Panc1 (cell line): Measurements from ENCODE around the gene FKTN. TPM values are rescaled to one million over a fixed set of nuclear protein-coding genes. Genes with fewer than 3 reads are reported as not detected.

Experiments used
- ATAC-seq: fragments of 200-7000 bp; cut with Tn5 transposase; 2 replicates; pipeline ENCODE4 v1.9.1; 2020; ENCODE audit warnings: mild to moderate bottlenecking, moderate library complexity
- BruUV-seq: library from RNA; stranded (reverse); fragments of 400-500 nt; replicated peaks from 2 replicates; lab custom pipeline; 2021; lab: Mats Ljungman, UMichigan
- CTCF ChIA-PET: fragments of 300-600 bp; sonication (Branson Sonifier 250); formaldehyde crosslinking; loops from one replicate; lab custom pipeline; 2022; ENCODE audit warnings: antibody characterized with exemption; lab: Charles Lee
- POLR2A ChIA-PET: fragments of 300-600 bp; sonication (Branson Sonifier 250); formaldehyde crosslinking; loops from one replicate; lab custom pipeline; 2022; ENCODE audit warnings: antibody characterized with exemption; lab: Charles Lee
- DNase-seq: peaks from one replicate; pipeline ENCODE4 v3.0.0-alpha.2; 2010; ENCODE audit warnings: low read depth, low spot score
- H3K27ac ChIP-seq: 2 replicates; pipeline ENCODE4 v1.5.1; 2011; ENCODE audit warnings: mild to moderate bottlenecking, low read length, inconsistent platforms
- H3K27me3 ChIP-seq: fragments of 200-500 bp; sonication (Bioruptor generic); 2 replicates; pipeline ENCODE4 v1.6.0; 2014; ENCODE audit warnings: low read length, inconsistent platforms; ENCODE audit not compliant: control insufficient read depth, insufficient read depth
- H3K36me3 ChIP-seq: fragments of 200-500 bp; sonication (Bioruptor generic); 2 replicates; pipeline ENCODE4 v1.5.1; 2014; ENCODE audit warnings: inconsistent platforms, mild to moderate bottlenecking, low read length, moderate library complexity; ENCODE audit not compliant: control insufficient read depth, insufficient read depth
- H3K4me1 ChIP-seq: 2 replicates; pipeline ENCODE4 v1.5.1; 2011; ENCODE audit warnings: inconsistent platforms, mild to moderate bottlenecking, low read length, moderate library complexity; ENCODE audit not compliant: control insufficient read depth, insufficient read depth
- H3K4me3 ChIP-seq, 2 experiments: 2 replicates each; pipeline ENCODE4 v1.5.1; 2011 to 2012; ENCODE audit warnings: low read depth in 2 of 2, low read length in 2 of 2, mild to moderate bottlenecking in 2 of 2, inconsistent platforms in 1 of 2, moderate library complexity in 1 of 2
- H3K9me3 ChIP-seq: fragments of 200-500 bp; sonication (Bioruptor generic); 2 replicates; pipeline ENCODE4 v1.5.1; 2014; ENCODE audit warnings: low read depth, mild to moderate bottlenecking, inconsistent platforms, low read length, moderate library complexity; ENCODE audit not compliant: control insufficient read depth, insufficient read depth
- POLR2AphosphoS5 ChIP-seq: IDR thresholded peaks from 2 replicates; pipeline ENCODE4 v1.6.1; 2012; ENCODE audit warnings: mild to moderate bottlenecking, low read depth, low read length, moderate library complexity
- REST ChIP-seq, 2 experiments: IDR thresholded peaks; 2 replicates each; pipeline ENCODE4 v1.6.1; 2011 to 2012; ENCODE audit warnings: low read depth in 2 of 2, control low read depth in 1 of 2, low read length in 1 of 2, mild to moderate bottlenecking in 1 of 2, moderate library complexity in 1 of 2; ENCODE audit not compliant: insufficient read depth in 1 of 2
- SIN3A ChIP-seq: IDR thresholded peaks from 2 replicates; pipeline ENCODE4 v1.6.1; 2012; ENCODE audit warnings: low read depth, mild to moderate bottlenecking, low read length, moderate library complexity, borderline replicate concordance; ENCODE audit not compliant: insufficient read depth
- TCF7L2 ChIP-seq: IDR thresholded peaks from 2 replicates; pipeline ENCODE4 v1.6.1; 2011; ENCODE audit warnings: mild to moderate bottlenecking, low read depth, low read length, inconsistent platforms
- in situ Hi-C: cut with HindIII; loops from 2 replicates; pipeline ENCODE4 v1.10.0; 2016; ENCODE audit warnings: low sequenced_read_pairs, low pct_unique_long_range_greater_than_20kb
- intact Hi-C: fragments of 100-400 bp; cut with micrococcal nuclease; formaldehyde crosslinking; loops from one replicate; pipeline ENCODE4 v1.10.0; 2022; ENCODE audit not compliant: unreplicated experiment
- total RNA-seq: library from RNA; stranded (reverse); gene quantifications from one replicate; pipeline ENCODE4 v1.2.1, GENCODE V29; 2021; ENCODE audit not compliant: unreplicated experiment
- TF ChIP-seq, protein P1 (sequence below): fragments of 450-650 bp; IDR thresholded peaks from 2 replicates; pipeline ENCODE4 v1.5.1; 2017; ENCODE audit warnings: mild to moderate bottlenecking

Gene FKTN
- total RNA-seq, 1 experiment from 2014 or later: 15.2 TPM

- ChIA-PET POLR2A (no interaction called here), CTCF (no interaction called here)
- intact Hi-C loops (no loop called here), in situ Hi-C loops (no loop called here)
- TF ChIP-seq TCF7L2 (no peak), POLR2AphosphoS5 (no peak), SIN3A (no peak), REST (IDR thresholded peaks at IDR 0.05; ENCODE audit: insufficient read depth in 1 of 2, low read depth in 2 of 2, low read length in 1 of 2) (no peak)
- TF ChIP-seq, protein P1, sequence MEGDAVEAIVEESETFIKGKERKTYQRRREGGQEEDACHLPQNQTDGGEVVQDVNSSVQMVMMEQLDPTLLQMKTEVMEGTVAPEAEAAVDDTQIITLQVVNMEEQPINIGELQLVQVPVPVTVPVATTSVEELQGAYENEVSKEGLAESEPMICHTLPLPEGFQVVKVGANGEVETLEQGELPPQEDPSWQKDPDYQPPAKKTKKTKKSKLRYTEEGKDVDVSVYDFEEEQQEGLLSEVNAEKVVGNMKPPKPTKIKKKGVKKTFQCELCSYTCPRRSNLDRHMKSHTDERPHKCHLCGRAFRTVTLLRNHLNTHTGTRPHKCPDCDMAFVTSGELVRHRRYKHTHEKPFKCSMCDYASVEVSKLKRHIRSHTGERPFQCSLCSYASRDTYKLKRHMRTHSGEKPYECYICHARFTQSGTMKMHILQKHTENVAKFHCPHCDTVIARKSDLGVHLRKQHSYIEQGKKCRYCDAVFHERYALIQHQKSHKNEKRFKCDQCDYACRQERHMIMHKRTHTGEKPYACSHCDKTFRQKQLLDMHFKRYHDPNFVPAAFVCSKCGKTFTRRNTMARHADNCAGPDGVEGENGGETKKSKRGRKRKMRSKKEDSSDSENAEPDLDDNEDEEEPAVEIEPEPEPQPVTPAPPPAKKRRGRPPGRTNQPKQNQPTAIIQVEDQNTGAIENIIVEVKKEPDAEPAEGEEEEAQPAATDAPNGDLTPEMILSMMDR: no peak
- H3K27ac ChIP-seq: no peak overlapping the region
- no peaks in the 10 kb centered on the region for H3K9me3 ChIP-seq
- H3K27me3 ChIP-seq: no peaks in the 10 kb centered on the region
- peaks cover 4% of the 10 kb centered on the region; the same call in 1 of the 2 replicates for H3K36me3 ChIP-seq
- ATAC-seq (no peak), DNase-seq (no peak)
- no peaks in the 10 kb centered on the region for H3K4me1 ChIP-seq
- BruUV-seq: no TSS peak
- H3K4me3 ChIP-seq: no peak overlapping the region
Measured at GRCh38 chr9:105510024-105510423, 47.9 kb upstream of the FKTN start.

GRCh38 chr9:105511446-105511845 is 46.5 kb upstream of the FKTN start:
- ChIA-PET CTCF (no interaction called here), POLR2A (no interaction called here)
- no peak overlapping the region for H3K4me3 ChIP-seq
- DNase-seq (no peak), ATAC-seq (no peak)
- in situ Hi-C loops (no loop called here), intact Hi-C loops (no loop called here)
- no peaks in the 10 kb centered on the region for H3K27me3 ChIP-seq
- TF ChIP-seq TCF7L2: no peak
- TF ChIP-seq, protein P1: no peak
- no peak for TF ChIP-seq POLR2AphosphoS5
- TF ChIP-seq REST (IDR thresholded peaks at IDR 0.05; ENCODE audit: insufficient read depth in 1 of 2, low read depth in 2 of 2, low read length in 1 of 2): no peak
- no peak for TF ChIP-seq SIN3A
- no TSS peak for BruUV-seq
- H3K4me1 ChIP-seq: no peaks in the 10 kb centered on the region
- H3K27ac ChIP-seq: no peak overlapping the region
- H3K36me3 ChIP-seq: peaks cover 4% of the 10 kb centered on the region; the same call in 1 of the 2 replicates
- no peaks in the 10 kb centered on the region for H3K9me3 ChIP-seq
